ENCODE measurements around the gene KCNQ1.

KCNQ1 gene

GRCh38 chr11:2466869-2467694, 22.3 kb downstream of the KCNQ1 start:
- Histone ChIP-seq H3K27me3 (replicated peaks; ENCODE audit: control insufficient read depth, insufficient read depth, low read length) (no peaks in the 10 kb centered on the region; the same call in 1 of the 2 replicates), H3K4me3 (replicated peaks; ENCODE audit: low read depth, low read length) (no peak overlapping the region), H3K36me3 (ENCODE audit: control insufficient read depth, insufficient read depth, low read length) (no peaks in the 10 kb centered on the region)
- DNase-seq (ENCODE audit: extremely low read depth, insufficient read length), result no peak
- TF ChIP-seq CTCF (IDR thresholded peaks at IDR 0.05; ENCODE audit: insufficient read depth, low read length, poor library complexity, severe bottlenecking), result no peak

- TF ChIP-seq CTCF (IDR thresholded peaks at IDR 0.05; ENCODE audit: insufficient read depth, low read length, poor library complexity, severe bottlenecking), result no peak
- Histone ChIP-seq H3K27me3 (replicated peaks; ENCODE audit: control insufficient read depth, insufficient read depth, low read length) (no peaks in the 10 kb centered on the region; the same call in 1 of the 2 replicates), H3K36me3 (ENCODE audit: control insufficient read depth, insufficient read depth, low read length) (no peaks in the 10 kb centered on the region), H3K4me3 (replicated peaks; ENCODE audit: low read depth, low read length) (no peak overlapping the region)
- no peak for DNase-seq (ENCODE audit: extremely low read depth, insufficient read length)
Measured at GRCh38 chr11:2467695-2468055, 22.9 kb downstream of the KCNQ1 start.

- no peaks in the 10 kb centered on the region; the same call in 1 of the 2 replicates for H3K27me3 ChIP-seq (replicated peaks; ENCODE audit: control insufficient read depth, insufficient read depth, low read length)
- no peaks in the 10 kb centered on the region for H3K36me3 ChIP-seq (ENCODE audit: control insufficient read depth, insufficient read depth, low read length)
- no peak for TF ChIP-seq CTCF (IDR thresholded peaks at IDR 0.05; ENCODE audit: insufficient read depth, low read length, poor library complexity, severe bottlenecking)
- H3K4me3 ChIP-seq (replicated peaks; ENCODE audit: low read depth, low read length), result no peak overlapping the region
- no peak for DNase-seq (ENCODE audit: extremely low read depth, insufficient read length)
Measured at GRCh38 chr11:2468363-2469235, 23.8 kb downstream of the KCNQ1 start.

- Histone ChIP-seq H3K27me3 (replicated peaks; ENCODE audit: control insufficient read depth, insufficient read depth, low read length) (no peaks in the 10 kb centered on the region; the same call in 1 of the 2 replicates), H3K4me3 (replicated peaks; ENCODE audit: low read depth, low read length) (no peak overlapping the region), H3K36me3 (ENCODE audit: control insufficient read depth, insufficient read depth, low read length) (no peaks in the 10 kb centered on the region)
- TF ChIP-seq CTCF (IDR thresholded peaks at IDR 0.05; ENCODE audit: insufficient read depth, low read length, poor library complexity, severe bottlenecking), result no peak
- DNase-seq (ENCODE audit: extremely low read depth, insufficient read length), result no peak
Measured at GRCh38 chr11:2470495-2470894, 25.7 kb downstream of the KCNQ1 start.

GRCh38 chr11:2471048-2471803, 26.4 kb downstream of the KCNQ1 start:
- DNase-seq (ENCODE audit: extremely low read depth, insufficient read length), result no peak
- no peaks in the 10 kb centered on the region; the same call in 1 of the 2 replicates for H3K27me3 ChIP-seq (replicated peaks; ENCODE audit: control insufficient read depth, insufficient read depth, low read length)
- H3K4me3 ChIP-seq (replicated peaks; ENCODE audit: low read depth, low read length), result no peak overlapping the region
- TF ChIP-seq CTCF (IDR thresholded peaks at IDR 0.05; ENCODE audit: insufficient read depth, low read length, poor library complexity, severe bottlenecking), result no peak
- no peaks in the 10 kb centered on the region for H3K36me3 ChIP-seq (ENCODE audit: control insufficient read depth, insufficient read depth, low read length)

All from GM06990 (cell line).